DOHH2 (cell line): Measurements from ENCODE around the gene IL22.

Experiments
- H3F3A ChIP-seq: fragments of 200-600 bp; sonication (generic), shearing (Covaris generic); 2 replicates; pipeline ENCODE4 v1.6.0; 2016; ENCODE audit warnings: antibody characterized with exemption, mild to moderate bottlenecking; ENCODE audit not compliant: control insufficient read depth, insufficient read depth
- H3K27ac ChIP-seq: fragments of 200-600 bp; sonication (generic); 2 replicates; pipeline ENCODE4 v1.5.1; 2014; ENCODE audit warnings: low read depth, mild to moderate bottlenecking, low read length, moderate library complexity
- H3K27me3 ChIP-seq: fragments of 200-600 bp; sonication (generic); 2 replicates; pipeline ENCODE4 v1.6.1; 2014; ENCODE audit warnings: mild to moderate bottlenecking, low read length, mixed read lengths; ENCODE audit not compliant: control insufficient read depth
- H3K36me3 ChIP-seq: fragments of 200-600 bp; sonication (generic); 2 replicates; pipeline ENCODE4 v1.6.1; 2014; ENCODE audit warnings: mild to moderate bottlenecking, low read length, moderate library complexity, mixed read lengths; ENCODE audit not compliant: control insufficient read depth
- H3K4me1 ChIP-seq: fragments of 200-600 bp; sonication (generic); 2 replicates; pipeline ENCODE4 v1.6.1; 2014; ENCODE audit warnings: mild to moderate bottlenecking, low read length, mixed read lengths; ENCODE audit not compliant: control insufficient read depth
- H3K4me2 ChIP-seq: fragments of 200-600 bp; sonication (generic); 2 replicates; pipeline ENCODE4 v1.6.0; 2014; ENCODE audit warnings: mild to moderate bottlenecking, low read length, moderate library complexity
- H3K4me3 ChIP-seq: fragments of 200-600 bp; sonication (generic); 2 replicates; pipeline ENCODE4 v1.5.1; 2014; ENCODE audit warnings: mild to moderate bottlenecking, low read length, mixed read lengths
- H3K79me2 ChIP-seq: fragments of 200-600 bp; sonication (generic); 2 replicates; pipeline ENCODE4 v1.6.1; 2014; ENCODE audit warnings: mild to moderate bottlenecking, low read length, mixed read lengths; ENCODE audit not compliant: control insufficient read depth
- H3K9me2 ChIP-seq: fragments of 200-600 bp; sonication (generic); replicated peaks from 2 replicates; pipeline ENCODE4 v1.6.1; 2014; ENCODE audit warnings: mild to moderate bottlenecking, low read length, mixed read lengths; ENCODE audit not compliant: control insufficient read depth
- H3K9me3 ChIP-seq: fragments of 200-600 bp; sonication (generic); 2 replicates; pipeline ENCODE4 v1.6.1; 2014; ENCODE audit warnings: antibody characterized with exemption, low read length, mixed read lengths; ENCODE audit not compliant: control insufficient read depth, insufficient read depth
- H4K20me1 ChIP-seq: fragments of 200-600 bp; sonication (generic); 2 replicates; pipeline ENCODE4 v1.6.0; 2014; ENCODE audit warnings: low read depth, mild to moderate bottlenecking, antibody characterized with exemption, low read length, moderate library complexity; ENCODE audit not compliant: control insufficient read depth, insufficient read depth
- CTCF ChIP-seq: fragments of 200-600 bp; sonication (generic); IDR thresholded peaks from one replicate; pipeline ENCODE4 v1.5.1; 2014; ENCODE audit warnings: antibody characterized with exemption, mild to moderate bottlenecking, low read depth, low read length; ENCODE audit not compliant: poor library complexity, severe bottlenecking
- EZH2phosphoT487 ChIP-seq: fragments of 200-600 bp; sonication (generic); IDR thresholded peaks from 2 replicates; pipeline ENCODE4 v1.6.1; 2017; ENCODE audit warnings: borderline replicate concordance, mild to moderate bottlenecking, antibody characterized with exemption, low read length, moderate library complexity, mixed read lengths

IL22 gene

GRCh38 chr12:68207276-68207675, 46.1 kb downstream of the IL22 start:
- no peaks in the 10 kb centered on the region for H3K4me1 ChIP-seq
- no peaks in the 10 kb centered on the region for H4K20me1 ChIP-seq
- no peaks in the 10 kb centered on the region for H3K9me2 ChIP-seq
- no peaks in the 10 kb centered on the region for H3K9me3 ChIP-seq
- H3K4me2 ChIP-seq = no peak overlapping the region
- H3K79me2 ChIP-seq = no peaks in the 10 kb centered on the region
- no peaks in the 10 kb centered on the region for H3F3A ChIP-seq
- no peaks in the 10 kb centered on the region for H3K36me3 ChIP-seq
- no peak overlapping the region for H3K27ac ChIP-seq
- H3K4me3 ChIP-seq = no peak overlapping the region
- TF ChIP-seq EZH2phosphoT487 = no peak
- no peak for TF ChIP-seq CTCF
- peaks cover 9% of the 10 kb centered on the region for H3K27me3 ChIP-seq

GRCh38 chr12:68206446-68206845, 47.0 kb downstream of the IL22 start:
- Histone ChIP-seq H3K36me3 (no peaks in the 10 kb centered on the region), H3K4me2 (no peak overlapping the region), H3K4me3 (no peak overlapping the region), H3K4me1 (no peaks in the 10 kb centered on the region), H3K9me3 (no peaks in the 10 kb centered on the region), H4K20me1 (no peaks in the 10 kb centered on the region), H3K79me2 (no peaks in the 10 kb centered on the region), H3K9me2 (no peaks in the 10 kb centered on the region), H3F3A (no peaks in the 10 kb centered on the region), H3K27me3 (peaks cover 11% of the 10 kb centered on the region), H3K27ac (no peak overlapping the region)
- TF ChIP-seq CTCF = no peak
- TF ChIP-seq EZH2phosphoT487 = no peak

GRCh38 chr12:68203460-68203875, 49.9 kb downstream of the IL22 start:
- Histone ChIP-seq H4K20me1 (no peaks in the 10 kb centered on the region), H3K9me3 (no peaks in the 10 kb centered on the region), H3F3A (no peaks in the 10 kb centered on the region), H3K27me3 (peaks cover 8% of the 10 kb centered on the region), H3K4me2 (no peak overlapping the region), H3K27ac (no peak overlapping the region), H3K36me3 (no peaks in the 10 kb centered on the region), H3K4me3 (no peak overlapping the region), H3K79me2 (no peaks in the 10 kb centered on the region), H3K4me1 (no peaks in the 10 kb centered on the region), H3K9me2 (no peaks in the 10 kb centered on the region)
- no peak for TF ChIP-seq CTCF
- TF ChIP-seq EZH2phosphoT487 = no peak

GRCh38 chr12:68200854-68201253, 52.5 kb downstream of the IL22 start:
- Histone ChIP-seq H3F3A (no peaks in the 10 kb centered on the region), H3K79me2 (no peaks in the 10 kb centered on the region), H3K4me1 (no peaks in the 10 kb centered on the region), H3K27ac (no peak overlapping the region), H3K9me3 (no peaks in the 10 kb centered on the region), H3K36me3 (no peaks in the 10 kb centered on the region), H3K9me2 (no peaks in the 10 kb centered on the region), H3K4me2 (no peak overlapping the region), H3K27me3 (peaks cover 5% of the 10 kb centered on the region; the same call in 1 of the 2 replicates), H4K20me1 (no peaks in the 10 kb centered on the region), H3K4me3 (no peak overlapping the region)
- TF ChIP-seq EZH2phosphoT487 = no peak
- TF ChIP-seq CTCF = no peak
